Panc1 (cell line): ENCODE measurements around the gene RFX1.

Experiments
- CTCF ChIP-seq: fragments of 450-650 bp; IDR thresholded peaks from 2 replicates; pipeline ENCODE4 v1.5.1; 2017; ENCODE audit warnings: mild to moderate bottlenecking
- POLR2AphosphoS5 ChIP-seq: IDR thresholded peaks from 2 replicates; pipeline ENCODE4 v1.6.1; 2012; ENCODE audit warnings: mild to moderate bottlenecking, low read depth, low read length, moderate library complexity
- REST ChIP-seq, 2 experiments: IDR thresholded peaks; 2 replicates each; pipeline ENCODE4 v1.6.1; 2011 to 2012; ENCODE audit warnings: low read depth in 2 of 2, control low read depth in 1 of 2, low read length in 1 of 2, mild to moderate bottlenecking in 1 of 2, moderate library complexity in 1 of 2; ENCODE audit not compliant: insufficient read depth in 1 of 2
- SIN3A ChIP-seq: IDR thresholded peaks from 2 replicates; pipeline ENCODE4 v1.6.1; 2012; ENCODE audit warnings: low read depth, mild to moderate bottlenecking, low read length, moderate library complexity, borderline replicate concordance; ENCODE audit not compliant: insufficient read depth
- TCF7L2 ChIP-seq: IDR thresholded peaks from 2 replicates; pipeline ENCODE4 v1.6.1; 2011; ENCODE audit warnings: mild to moderate bottlenecking, low read depth, low read length, inconsistent platforms

- TF ChIP-seq POLR2AphosphoS5 (no peak), CTCF (no peak), SIN3A (no peak), REST (IDR thresholded peaks at IDR 0.05; ENCODE audit: insufficient read depth in 1 of 2, low read depth in 2 of 2, low read length in 1 of 2) (no peak), TCF7L2 (no peak)
These were observed 39.4 kb downstream of the RFX1 start for GRCh38 chr19:13966684-13967128.
